ENCODE results near the gene KDM3A.

Gene KDM3A

GRCh38 chr2:86518481-86518880 lies 77.3 kb downstream of the KDM3A start:
- no peak overlapping the region for H4K12ac ChIP-seq (ENCODE audit: low read depth, low read length)
- H3K4me2 ChIP-seq (ENCODE audit: low read length), result no peak overlapping the region
- H3K23ac ChIP-seq (ENCODE audit: low read length), result no peak overlapping the region
- no peak overlapping the region for H3K14ac ChIP-seq (ENCODE audit: low read length)
- no peak overlapping the region for H4K91ac ChIP-seq (ENCODE audit: low read depth, low read length)
- H3K18ac ChIP-seq (ENCODE audit: low read length), result no peak overlapping the region
- no peak overlapping the region for H3K4me3 ChIP-seq (ENCODE audit: low read depth, low read length)
- no CpG with 5 or more reads among the region's 3 CpGs for WGBS (ENCODE audit: extremely low coverage, insufficient coverage, insufficient read length)
- no peaks in the 10 kb centered on the region for H3K36me3 ChIP-seq (ENCODE audit: control insufficient read depth in 1 of 2, insufficient read depth in 2 of 2, low read length in 2 of 2)
- H2BK5ac ChIP-seq (ENCODE audit: low read depth, low read length, poor library complexity), result no peak overlapping the region
- no peak overlapping the region for H3K4ac ChIP-seq (ENCODE audit: low read depth, low read length)
- no peak overlapping the region for H4K8ac ChIP-seq (ENCODE audit: low read depth, low read length)
- H3K79me2 ChIP-seq (ENCODE audit: control insufficient read depth, insufficient read depth, low read length, poor library complexity), result no peaks in the 10 kb centered on the region
- no peaks in the 10 kb centered on the region for H3K27me3 ChIP-seq (ENCODE audit: insufficient read depth, low read length)
- no peak overlapping the region for H2BK12ac ChIP-seq (ENCODE audit: low read length)
- H3K4me1 ChIP-seq (ENCODE audit: control insufficient read depth in 1 of 2, insufficient read depth in 2 of 2, low read length in 2 of 2), result no peaks in the 10 kb centered on the region
- no peak overlapping the region for H2BK120ac ChIP-seq (ENCODE audit: insufficient read depth, low read length, poor library complexity)
- no peak overlapping the region for H2AFZ ChIP-seq (ENCODE audit: insufficient read depth, low read length, poor library complexity)
- H3K27ac ChIP-seq (ENCODE audit: low read depth, low read length), result no peak overlapping the region
- H3K9me3 ChIP-seq (ENCODE audit: insufficient read depth, low read depth, low read length), result no peaks in the 10 kb centered on the region
- no peak overlapping the region for H2AK5ac ChIP-seq (ENCODE audit: low read length)
- H3K79me1 ChIP-seq (ENCODE audit: low read length), result no peaks in the 10 kb centered on the region
- no peak overlapping the region for H3K9ac ChIP-seq (ENCODE audit: low read length)
- no peak for DNase-seq

DNA sequence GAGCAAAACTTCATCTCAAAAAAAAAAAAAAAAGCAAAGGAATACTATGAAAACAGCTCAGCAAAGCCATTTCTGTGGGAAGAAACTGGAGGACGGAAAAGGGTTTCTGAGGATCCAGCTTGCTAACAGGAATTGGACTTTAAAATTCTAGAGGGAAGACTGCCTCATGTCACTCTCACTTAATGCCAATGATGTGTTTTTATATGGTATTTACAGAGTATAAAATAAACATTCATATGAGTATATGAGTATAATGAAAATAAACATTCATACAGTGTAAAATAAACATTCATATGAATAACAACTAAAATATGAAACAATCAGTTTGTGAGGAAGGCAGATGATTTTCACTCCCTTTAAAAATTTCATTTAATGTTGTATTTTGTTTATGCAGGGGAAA lies 78.2 kb downstream of the KDM3A start:
- no peak for DNase-seq
- no peaks in the 10 kb centered on the region for H3K36me3 ChIP-seq (ENCODE audit: control insufficient read depth in 1 of 2, insufficient read depth in 2 of 2, low read length in 2 of 2)
- no peak overlapping the region for H2AK5ac ChIP-seq (ENCODE audit: low read length)
- H3K9ac ChIP-seq (ENCODE audit: low read length), result no peak overlapping the region
- no peaks in the 10 kb centered on the region for H3K79me1 ChIP-seq (ENCODE audit: low read length)
- no peak overlapping the region for H3K23ac ChIP-seq (ENCODE audit: low read length)
- no peaks in the 10 kb centered on the region for H3K79me2 ChIP-seq (ENCODE audit: control insufficient read depth, insufficient read depth, low read length, poor library complexity)
- no CpG with 5 or more reads among the region's 1 CpG for WGBS (ENCODE audit: extremely low coverage, insufficient coverage, insufficient read length)
- H3K9me3 ChIP-seq (ENCODE audit: insufficient read depth, low read depth, low read length), result no peaks in the 10 kb centered on the region
- no peak overlapping the region for H4K12ac ChIP-seq (ENCODE audit: low read depth, low read length)
- H4K91ac ChIP-seq (ENCODE audit: low read depth, low read length), result no peak overlapping the region
- no peak overlapping the region for H3K14ac ChIP-seq (ENCODE audit: low read length)
- no peaks in the 10 kb centered on the region for H3K27me3 ChIP-seq (ENCODE audit: insufficient read depth, low read length)
- no peak overlapping the region for H3K4me2 ChIP-seq (ENCODE audit: low read length)
- no peak overlapping the region for H2BK5ac ChIP-seq (ENCODE audit: low read depth, low read length, poor library complexity)
- no peak overlapping the region for H2BK12ac ChIP-seq (ENCODE audit: low read length)
- no peak overlapping the region for H2BK120ac ChIP-seq (ENCODE audit: insufficient read depth, low read length, poor library complexity)
- no peak overlapping the region for H4K8ac ChIP-seq (ENCODE audit: low read depth, low read length)
- H3K4ac ChIP-seq (ENCODE audit: low read depth, low read length), result no peak overlapping the region
- H3K27ac ChIP-seq (ENCODE audit: low read depth, low read length), result no peak overlapping the region
- H3K18ac ChIP-seq (ENCODE audit: low read length), result no peak overlapping the region
- H3K4me3 ChIP-seq (ENCODE audit: low read depth, low read length), result no peak overlapping the region
- H3K4me1 ChIP-seq (ENCODE audit: control insufficient read depth in 1 of 2, insufficient read depth in 2 of 2, low read length in 2 of 2), result no peaks in the 10 kb centered on the region
- no peak overlapping the region for H2AFZ ChIP-seq (ENCODE audit: insufficient read depth, low read length, poor library complexity)

- Histone ChIP-seq H3K18ac (ENCODE audit: low read length) (no peak overlapping the region), H3K36me3 (ENCODE audit: control insufficient read depth in 1 of 2, insufficient read depth in 2 of 2, low read length in 2 of 2) (no peaks in the 10 kb centered on the region), H4K12ac (ENCODE audit: low read depth, low read length) (no peak overlapping the region), H3K79me1 (ENCODE audit: low read length) (no peaks in the 10 kb centered on the region), H3K27me3 (ENCODE audit: insufficient read depth, low read length) (no peaks in the 10 kb centered on the region), H3K4me1 (ENCODE audit: control insufficient read depth in 1 of 2, insufficient read depth in 2 of 2, low read length in 2 of 2) (no peaks in the 10 kb centered on the region), H2AK5ac (ENCODE audit: low read length) (no peak overlapping the region), H2BK12ac (ENCODE audit: low read length) (no peak overlapping the region), H3K9me3 (ENCODE audit: insufficient read depth, low read depth, low read length) (no peaks in the 10 kb centered on the region), H4K8ac (ENCODE audit: low read depth, low read length) (no peak overlapping the region), H3K27ac (ENCODE audit: low read depth, low read length) (no peak overlapping the region), H3K9ac (ENCODE audit: low read length) (no peak overlapping the region), H3K79me2 (ENCODE audit: control insufficient read depth, insufficient read depth, low read length, poor library complexity) (no peaks in the 10 kb centered on the region), H2AFZ (ENCODE audit: insufficient read depth, low read length, poor library complexity) (no peak overlapping the region), H3K4me3 (ENCODE audit: low read depth, low read length) (no peak overlapping the region), H3K4me2 (ENCODE audit: low read length) (no peak overlapping the region), H3K14ac (ENCODE audit: low read length) (no peak overlapping the region), H3K23ac (ENCODE audit: low read length) (no peak overlapping the region), H2BK120ac (ENCODE audit: insufficient read depth, low read length, poor library complexity) (no peak overlapping the region), H4K91ac (ENCODE audit: low read depth, low read length) (no peak overlapping the region), H3K4ac (ENCODE audit: low read depth, low read length) (no peak overlapping the region), H2BK5ac (ENCODE audit: low read depth, low read length, poor library complexity) (no peak overlapping the region)
- no CpG with 5 or more reads among the region's 1 CpG for WGBS (ENCODE audit: extremely low coverage, insufficient coverage, insufficient read length)
- no peak for DNase-seq
These were observed 79.0 kb downstream of the KDM3A start for GRCh38 chr2:86520153-86520552.

- Histone ChIP-seq H3K4me3 (ENCODE audit: low read depth, low read length) (no peak overlapping the region), H2AK5ac (ENCODE audit: low read length) (no peak overlapping the region), H3K23ac (ENCODE audit: low read length) (no peak overlapping the region), H3K4me1 (ENCODE audit: control insufficient read depth in 1 of 2, insufficient read depth in 2 of 2, low read length in 2 of 2) (no peaks in the 10 kb centered on the region), H3K27me3 (ENCODE audit: insufficient read depth, low read length) (no peaks in the 10 kb centered on the region), H3K36me3 (ENCODE audit: control insufficient read depth in 1 of 2, insufficient read depth in 2 of 2, low read length in 2 of 2) (no peaks in the 10 kb centered on the region), H3K14ac (ENCODE audit: low read length) (no peak overlapping the region), H3K4me2 (ENCODE audit: low read length) (no peak overlapping the region), H3K18ac (ENCODE audit: low read length) (no peak overlapping the region), H3K9me3 (ENCODE audit: insufficient read depth, low read depth, low read length) (no peaks in the 10 kb centered on the region), H2BK120ac (ENCODE audit: insufficient read depth, low read length, poor library complexity) (no peak overlapping the region), H3K27ac (ENCODE audit: low read depth, low read length) (no peak overlapping the region), H3K79me1 (ENCODE audit: low read length) (no peaks in the 10 kb centered on the region), H4K12ac (ENCODE audit: low read depth, low read length) (no peak overlapping the region), H2BK12ac (ENCODE audit: low read length) (no peak overlapping the region), H2AFZ (ENCODE audit: insufficient read depth, low read length, poor library complexity) (no peak overlapping the region), H4K8ac (ENCODE audit: low read depth, low read length) (no peak overlapping the region), H4K91ac (ENCODE audit: low read depth, low read length) (no peak overlapping the region), H3K79me2 (ENCODE audit: control insufficient read depth, insufficient read depth, low read length, poor library complexity) (no peaks in the 10 kb centered on the region), H3K9ac (ENCODE audit: low read length) (no peak overlapping the region), H2BK5ac (ENCODE audit: low read depth, low read length, poor library complexity) (no peak overlapping the region), H3K4ac (ENCODE audit: low read depth, low read length) (no peak overlapping the region)
- no CpG with 5 or more reads among the region's 1 CpG for WGBS (ENCODE audit: extremely low coverage, insufficient coverage, insufficient read length)
- DNase-seq, result no peak
These were observed 80.8 kb downstream of the KDM3A start for GRCh38 chr2:86521922-86522321.
